Esophagus squamous epithelium (tissue), 5 donors: ENCODE measurements around the gene TBR1. TPM values are rescaled to one million over a fixed set of nuclear protein-coding genes. Genes with fewer than 3 reads are reported as not detected.

Experiments used
- DNase-seq: peaks from one replicate; lab custom pipeline; 2025; lab: John Stamatoyannopoulos, UW
- H3K27ac ChIP-seq, 4 donors: fragments of 200-600 bp; sonication (generic); one replicate each; pipeline ENCODE4 v1.5.1; 2016 to 2019; ENCODE audit warnings: mild to moderate bottlenecking in 1 of 4
- H3K27me3 ChIP-seq, 4 donors: fragments of 200-600 bp; sonication (generic); 1 replicate in 3 of 4; 2 replicates in 1 of 4; pipeline versions ENCODE4 v1.5.1 to v1.6.0; 2017 to 2021; ENCODE audit warnings: antibody characterized with exemption in 1 of 4
- H3K36me3 ChIP-seq, 3 donors: fragments of 200-600 bp; sonication (generic); one replicate each; pipeline ENCODE4 v1.5.1; 2016 to 2019
- H3K4me1 ChIP-seq, 3 donors: fragments of 200-600 bp; sonication (generic); one replicate each; pipeline ENCODE4 v1.5.1; 2017 to 2019
- H3K4me3 ChIP-seq, 4 donors: fragments of 200-600 bp; sonication (generic); 1 replicate in 3 of 4; 2 replicates in 1 of 4; pipeline ENCODE4 v1.5.1; 2016 to 2019; ENCODE audit warnings: mild to moderate bottlenecking in 2 of 4, moderate library complexity in 1 of 4
- H3K9me3 ChIP-seq, 3 donors: fragments of 200-600 bp; sonication (generic); one replicate each; pipeline ENCODE4 v1.5.1; 2016 to 2019
- POLR2A ChIP-seq, 4 donors: fragments of 450-650 bp; IDR thresholded peaks; one replicate each; pipeline ENCODE4 v1.6.1; 2017; ENCODE audit warnings: antibody characterized with exemption in 4 of 4, mild to moderate bottlenecking in 4 of 4, moderate library complexity in 3 of 4
- WGBS, 2 donors: methylation state at CpG; one replicate each; pipeline ENCODE4 v1.1.5; 2018; 5-methylcytosine and 5-hydroxymethylcytosine counted together
- intact Hi-C: fragments of 100-400 bp; cut with DNase I; formaldehyde crosslinking; loops from one replicate; pipeline ENCODE4 v1.15.0; 2022
- total RNA-seq, 4 donors: library from RNA; depleted of rRNA; stranded (reverse); fragments of >200 nt; gene quantifications; one replicate each; pipeline ENCODE4 v1.1.0, GENCODE V29; 2016
- TF ChIP-seq, protein P1 (sequence below), 6 experiments: fragments of 450-650 bp in 4 of 6; fragments of 200-600 bp in 2 of 6; sonication (generic) in 2 of 6; IDR thresholded peaks; one replicate each; pipeline ENCODE4 v1.5.1; 2016 to 2019; ENCODE audit warnings: antibody characterized with exemption in 6 of 6, mild to moderate bottlenecking in 4 of 6, moderate library complexity in 4 of 6
- donor health status: DM: yes; HTN: yes; CAD: no.

The TBR1 gene
- total RNA-seq, 4 donors from 2014 or later, result under 0.01 TPM; not detected in 3

DNA sequence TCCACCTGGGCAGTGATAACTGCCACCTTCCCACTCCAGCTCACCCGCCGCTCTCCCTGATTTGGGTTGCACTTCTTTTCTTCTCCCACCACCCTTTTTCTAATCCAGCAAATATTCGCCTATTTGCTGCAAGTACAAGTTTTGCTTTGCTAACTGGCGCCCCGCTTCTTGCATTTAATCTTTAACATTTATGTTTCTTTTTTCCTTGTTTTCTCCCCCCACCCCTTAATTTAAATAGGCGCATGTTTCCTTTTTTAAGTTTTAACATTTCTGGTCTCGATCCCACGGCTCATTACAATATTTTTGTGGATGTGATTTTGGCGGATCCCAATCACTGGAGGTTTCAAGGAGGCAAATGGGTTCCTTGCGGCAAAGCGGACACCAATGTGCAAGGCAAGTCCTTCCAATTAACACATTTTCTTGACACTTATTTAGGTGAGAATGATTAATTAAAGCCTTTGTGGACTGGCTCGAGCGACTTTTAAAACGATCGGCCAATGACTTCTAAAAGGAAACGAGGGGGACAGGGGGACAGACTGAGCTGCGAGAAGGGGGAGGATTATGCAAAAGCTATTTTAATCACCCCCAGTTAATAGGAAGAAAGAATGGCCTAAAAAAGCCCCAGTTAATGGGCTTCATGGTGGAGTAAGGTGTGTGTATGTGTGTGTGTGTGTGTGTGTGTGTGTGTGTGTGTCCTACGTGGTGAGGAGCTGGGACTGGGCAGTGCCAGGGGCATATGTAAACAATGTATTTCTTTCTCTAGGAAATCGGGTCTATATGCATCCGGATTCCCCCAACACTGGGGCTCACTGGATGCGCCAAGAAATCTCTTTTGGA is 1.6 kb downstream of the TBR1 start:
- intact Hi-C loops, result no loop called here
- Histone ChIP-seq H3K4me3 (peak overlapping the region in 1 of 4 donors; percentile 32), H3K36me3 (no peaks in the 10 kb centered on the region), H3K9me3 (no peaks in the 10 kb centered on the region), H3K27ac (no peak overlapping the region), H3K27me3 (peaks cover 17 to 96% (median 57%) of the 10 kb centered on the region in 4 donors), H3K4me1 (peaks cover 20 to 52% (median 36%) of the 10 kb centered on the region in 3 donors)
- no peak for DNase-seq
- TF ChIP-seq, protein P1, sequence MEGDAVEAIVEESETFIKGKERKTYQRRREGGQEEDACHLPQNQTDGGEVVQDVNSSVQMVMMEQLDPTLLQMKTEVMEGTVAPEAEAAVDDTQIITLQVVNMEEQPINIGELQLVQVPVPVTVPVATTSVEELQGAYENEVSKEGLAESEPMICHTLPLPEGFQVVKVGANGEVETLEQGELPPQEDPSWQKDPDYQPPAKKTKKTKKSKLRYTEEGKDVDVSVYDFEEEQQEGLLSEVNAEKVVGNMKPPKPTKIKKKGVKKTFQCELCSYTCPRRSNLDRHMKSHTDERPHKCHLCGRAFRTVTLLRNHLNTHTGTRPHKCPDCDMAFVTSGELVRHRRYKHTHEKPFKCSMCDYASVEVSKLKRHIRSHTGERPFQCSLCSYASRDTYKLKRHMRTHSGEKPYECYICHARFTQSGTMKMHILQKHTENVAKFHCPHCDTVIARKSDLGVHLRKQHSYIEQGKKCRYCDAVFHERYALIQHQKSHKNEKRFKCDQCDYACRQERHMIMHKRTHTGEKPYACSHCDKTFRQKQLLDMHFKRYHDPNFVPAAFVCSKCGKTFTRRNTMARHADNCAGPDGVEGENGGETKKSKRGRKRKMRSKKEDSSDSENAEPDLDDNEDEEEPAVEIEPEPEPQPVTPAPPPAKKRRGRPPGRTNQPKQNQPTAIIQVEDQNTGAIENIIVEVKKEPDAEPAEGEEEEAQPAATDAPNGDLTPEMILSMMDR (IDR thresholded peaks at IDR 0.05), result no peak
- no peak for TF ChIP-seq POLR2A (IDR thresholded peaks at IDR 0.05)
- WGBS, 2 donors, result 17 to 18% methylated on average over 21 of the region's 21 CpGs

DNA sequence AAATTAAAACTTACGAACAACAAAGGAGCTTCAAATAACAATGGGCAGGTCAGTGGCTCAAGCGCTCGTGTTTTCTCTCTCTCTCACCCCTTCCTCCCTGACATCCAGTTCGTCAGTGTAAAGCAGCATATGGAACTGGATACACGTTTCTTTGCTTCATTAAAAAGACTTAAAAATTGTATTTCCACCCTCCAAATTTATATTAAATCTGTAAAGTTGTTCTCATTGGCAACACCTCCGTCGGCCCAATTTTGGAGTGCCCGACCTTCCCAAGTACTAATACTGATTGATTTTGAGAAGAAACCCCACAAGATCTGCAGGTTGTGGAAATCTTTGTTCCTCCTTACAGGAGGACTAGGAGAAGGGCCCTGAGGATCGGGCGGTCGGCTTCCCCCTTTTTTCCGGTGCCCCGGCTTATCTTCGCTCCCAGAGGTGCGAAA is 2.2 kb downstream of the TBR1 start:
- peaks cover 17 to 100% (median 63%) of the 10 kb centered on the region in 4 donors for H3K27me3 ChIP-seq
- H3K36me3 ChIP-seq, result no peaks in the 10 kb centered on the region
- no peak overlapping the region for H3K27ac ChIP-seq
- no peak for TF ChIP-seq POLR2A (IDR thresholded peaks at IDR 0.05)
- peaks cover 20 to 56% (median 36%) of the 10 kb centered on the region in 3 donors for H3K4me1 ChIP-seq
- intact Hi-C loops, result no loop called here
- H3K4me3 ChIP-seq, result peak overlapping the region in 2 of 4 donors; percentile 16 to 48
- no peak for DNase-seq
- H3K9me3 ChIP-seq, result no peaks in the 10 kb centered on the region
- WGBS, 2 donors, result 5 to 14% methylated on average over 13 to 15 of the region's 15 CpGs

DNA sequence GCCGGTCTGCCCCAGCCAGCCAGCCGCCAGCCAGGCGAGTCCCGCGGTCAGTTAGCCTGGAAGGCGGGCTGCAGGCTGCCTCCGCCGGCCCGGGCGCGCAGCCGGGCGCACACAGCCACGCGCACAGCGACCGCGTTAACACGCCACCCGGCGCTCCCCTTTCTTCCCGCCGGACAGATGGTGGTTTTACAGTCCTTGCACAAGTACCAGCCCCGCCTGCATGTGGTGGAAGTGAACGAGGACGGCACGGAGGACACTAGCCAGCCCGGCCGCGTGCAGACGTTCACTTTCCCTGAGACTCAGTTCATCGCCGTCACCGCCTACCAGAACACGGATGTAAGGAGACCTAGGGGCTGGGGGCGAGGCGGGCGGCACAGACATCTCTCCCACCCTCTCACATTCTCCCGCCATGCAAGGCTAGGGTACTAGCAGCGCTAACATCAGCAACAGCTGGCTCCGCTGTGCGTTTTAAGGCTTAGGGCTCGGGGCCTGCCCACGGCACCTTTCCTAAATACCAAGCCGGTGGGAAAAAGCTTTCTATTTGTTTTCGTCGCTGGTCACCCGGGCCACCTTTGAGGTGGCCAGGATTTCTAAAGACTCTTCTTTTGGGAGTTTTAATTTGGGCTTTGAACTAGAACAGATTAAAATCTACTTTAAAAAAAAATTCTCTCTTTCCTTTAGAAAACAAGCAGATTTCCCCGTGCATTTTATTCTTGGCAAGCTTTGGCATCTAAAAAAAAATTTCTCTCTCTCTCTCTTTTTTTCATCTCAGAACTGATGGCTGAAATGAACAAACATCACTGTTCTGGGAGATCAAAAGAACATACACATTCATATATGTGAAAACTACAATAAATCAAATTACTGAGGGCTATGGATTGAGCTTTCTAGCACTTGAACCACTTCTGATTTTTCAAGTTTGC is 2.9 kb downstream of the TBR1 start:
- Histone ChIP-seq H3K36me3 (no peaks in the 10 kb centered on the region), H3K4me1 (peaks cover 24 to 62% (median 36%) of the 10 kb centered on the region in 3 donors), H3K27me3 (peaks cover 23 to 100% (median 65%) of the 10 kb centered on the region in 4 donors), H3K9me3 (no peaks in the 10 kb centered on the region), H3K4me3 (peak overlapping the region in 2 of 4 donors; percentile 16 to 48), H3K27ac (no peak overlapping the region)
- intact Hi-C loops, result no loop called here
- DNase-seq, result no peak
- TF ChIP-seq, protein P1 (IDR thresholded peaks at IDR 0.05), result no peak
- no peak for TF ChIP-seq POLR2A (IDR thresholded peaks at IDR 0.05)
- 17 to 25% methylated on average over 12 to 15 of the region's 49 CpGs for WGBS, 2 donors

DNA sequence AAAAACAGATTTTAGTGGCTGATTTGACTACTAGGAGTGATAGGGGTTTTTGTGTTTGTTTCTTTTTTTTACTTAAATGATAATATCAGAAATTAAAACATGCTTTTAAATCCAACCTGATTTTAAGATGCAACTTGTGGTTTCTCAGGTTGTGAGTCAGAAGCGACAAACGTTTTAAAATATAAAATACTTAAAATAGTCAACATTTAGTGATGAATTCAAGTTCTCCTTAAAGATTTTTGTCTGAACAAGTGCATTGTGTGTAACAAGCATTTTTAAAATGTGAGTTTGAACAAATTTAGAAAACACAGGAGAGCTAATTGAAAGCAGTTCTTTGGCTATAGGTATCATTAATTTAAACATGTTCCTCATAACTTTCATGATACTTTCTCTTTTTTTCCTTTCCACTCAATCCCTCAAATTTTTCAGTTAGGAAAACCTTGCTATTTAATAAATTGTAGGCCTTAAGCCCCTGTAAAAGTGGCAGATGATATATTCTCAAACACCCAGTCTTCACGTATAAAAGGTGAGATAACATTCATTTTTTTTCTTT is 3.6 kb downstream of the TBR1 start:
- intact Hi-C loops, result no loop called here
- H3K4me1 ChIP-seq, result peaks cover 28 to 62% (median 31%) of the 10 kb centered on the region in 3 donors

More for the DNA sequence above, 3.6 kb downstream of the TBR1 start:
- no peak for TF ChIP-seq POLR2A (IDR thresholded peaks at IDR 0.05)
- TF ChIP-seq, protein P1 (IDR thresholded peaks at IDR 0.05), result no peak
- H3K9me3 ChIP-seq, result no peaks in the 10 kb centered on the region
- no peak overlapping the region for H3K4me3 ChIP-seq
- no peak overlapping the region for H3K27ac ChIP-seq
- 70 to 76% methylated on average over 3 of the region's 3 CpGs for WGBS, 2 donors
- H3K27me3 ChIP-seq, result peaks cover 25 to 100% (median 70%) of the 10 kb centered on the region in 4 donors
- no peaks in the 10 kb centered on the region for H3K36me3 ChIP-seq
- no peak for DNase-seq
